Stimulated activated CD8-positive, alpha-beta memory T cell treated with anti-CD3 and anti-CD28 coated beads, Interleukin-2, amount 100 ng/mL, for 48 hours (primary cell): ENCODE measurements around the gene TLE4.
A peak's percentile ranks its signal among the peaks of the same experiment; 100 is the strongest.
"Not testable (repeated sequence)": the region's sequence is repeated elsewhere in the genome, so short reads cannot be mapped to it uniquely, and the experiment has no call there.

ENCODE experiments used
- DNase-seq, 2 donors: peaks; one replicate each; pipeline ENCODE4 v3.0.0-alpha.2; 2020; ENCODE audit warnings: low read depth in 2 of 2

TLE4 gene

DNA sequence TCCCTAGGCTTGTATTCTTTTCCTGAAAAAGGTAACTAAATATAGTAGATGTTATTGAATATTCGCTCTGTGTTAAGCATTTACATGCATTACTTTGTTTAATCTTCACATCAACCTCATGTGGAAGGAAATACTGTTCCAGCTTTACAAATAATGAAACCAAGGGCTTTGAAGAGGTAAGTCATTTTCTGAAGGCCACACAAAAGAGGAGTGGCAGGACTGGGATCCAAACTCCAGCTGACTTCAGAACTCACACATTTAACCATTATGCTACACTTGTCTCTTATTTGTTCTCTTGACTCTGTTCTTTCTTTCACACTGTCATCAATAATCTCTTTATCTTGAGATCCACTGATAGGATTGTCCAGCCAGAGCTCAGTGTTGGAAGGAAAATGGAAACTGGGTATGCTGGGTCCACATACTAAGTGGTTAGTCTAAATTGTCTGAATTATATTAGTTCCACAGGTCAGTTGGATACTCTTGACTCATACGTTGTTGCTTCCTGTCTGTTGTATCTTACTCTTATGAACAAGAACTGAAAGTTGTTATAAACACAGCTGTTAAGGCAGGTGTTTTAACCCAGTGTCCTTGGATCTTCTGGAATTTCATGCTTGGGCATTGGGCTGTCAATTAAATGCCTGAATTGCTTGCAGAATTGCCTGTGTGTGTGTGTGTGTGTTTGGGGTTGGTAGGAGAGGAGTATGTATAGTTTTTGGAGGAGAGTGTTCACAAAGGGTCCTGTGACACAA lies 65.6 kb downstream of the TLE4 start:
- no peak for DNase-seq

DNA sequence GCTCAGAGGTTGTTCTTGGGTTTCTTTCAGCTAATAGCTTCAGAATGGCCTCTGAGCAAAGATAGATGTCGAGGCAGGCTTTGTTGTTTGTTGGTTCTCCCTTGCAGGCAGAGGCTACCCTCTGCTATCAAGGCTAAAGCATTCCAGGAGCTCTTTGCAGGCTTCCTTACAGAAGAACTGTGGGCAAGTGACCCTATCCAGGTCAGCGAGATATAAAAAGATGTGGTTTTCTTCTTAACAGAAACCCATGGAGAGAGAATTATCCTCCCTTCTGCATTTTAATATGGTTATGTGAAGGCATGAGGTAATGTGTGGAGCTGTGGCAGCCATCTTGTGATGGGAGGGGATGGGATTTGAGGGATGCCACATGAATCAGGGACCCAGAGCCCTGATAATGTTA lies 67.0 kb downstream of the TLE4 start:
- no peak for DNase-seq

DNA sequence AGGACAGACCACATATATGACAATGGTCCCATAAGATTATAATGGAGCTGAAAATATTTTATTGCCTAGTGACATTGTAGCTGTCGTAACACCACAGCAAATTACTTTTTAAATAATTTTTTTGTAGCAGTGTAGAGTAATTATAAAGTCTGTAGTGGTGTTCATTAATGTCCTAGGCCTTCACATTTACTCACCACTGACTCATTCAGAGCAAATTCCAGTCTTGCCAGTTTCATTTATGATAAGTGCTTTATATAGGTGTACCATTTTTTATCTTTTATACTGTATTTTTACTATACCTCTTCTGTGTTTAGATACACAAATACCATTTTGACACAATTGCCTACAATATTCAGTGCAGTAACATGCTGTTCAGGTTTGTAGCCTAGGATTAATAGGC lies 67.6 kb downstream of the TLE4 start:
- DNase-seq = no peak

DNA sequence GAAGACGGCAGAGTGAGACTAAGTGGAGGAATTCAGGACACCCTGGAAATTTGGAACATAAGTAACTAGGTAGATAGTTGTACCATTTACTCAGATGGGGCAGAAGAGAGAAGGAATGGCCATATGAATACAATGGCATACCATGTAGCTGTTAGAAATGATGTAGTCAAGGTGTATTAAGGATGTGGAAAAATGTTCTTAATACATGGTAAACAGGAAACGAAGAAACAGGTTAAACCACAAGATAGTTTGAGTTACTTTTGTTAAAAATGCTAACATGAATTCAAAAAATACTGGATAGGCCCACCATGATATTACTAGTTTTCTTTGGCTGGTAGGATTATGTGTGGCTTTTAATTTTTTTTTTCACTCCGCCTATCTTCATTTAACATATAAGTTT lies 68.3 kb downstream of the TLE4 start:
- DNase-seq = not testable (repeated sequence)

DNA sequence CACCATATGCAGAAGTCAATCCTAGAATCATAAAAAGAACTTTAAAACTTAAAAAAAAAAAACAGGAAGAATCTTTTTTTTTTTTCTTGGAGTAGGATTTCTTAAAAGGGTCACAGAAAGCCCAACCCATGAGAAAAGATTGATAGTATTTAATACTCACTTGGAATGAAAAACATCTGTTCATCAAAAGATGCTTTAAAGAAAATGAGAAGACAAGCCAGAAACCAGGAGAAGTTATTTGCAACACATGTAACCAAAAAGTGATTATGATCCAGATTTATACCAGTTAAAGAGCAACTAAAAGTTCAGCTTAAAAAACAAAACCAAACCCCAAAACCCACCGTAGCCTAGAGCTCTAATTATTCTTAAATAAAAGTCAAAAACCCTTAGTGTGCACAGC lies 69.3 kb downstream of the TLE4 start:
- no peak for DNase-seq

DNA sequence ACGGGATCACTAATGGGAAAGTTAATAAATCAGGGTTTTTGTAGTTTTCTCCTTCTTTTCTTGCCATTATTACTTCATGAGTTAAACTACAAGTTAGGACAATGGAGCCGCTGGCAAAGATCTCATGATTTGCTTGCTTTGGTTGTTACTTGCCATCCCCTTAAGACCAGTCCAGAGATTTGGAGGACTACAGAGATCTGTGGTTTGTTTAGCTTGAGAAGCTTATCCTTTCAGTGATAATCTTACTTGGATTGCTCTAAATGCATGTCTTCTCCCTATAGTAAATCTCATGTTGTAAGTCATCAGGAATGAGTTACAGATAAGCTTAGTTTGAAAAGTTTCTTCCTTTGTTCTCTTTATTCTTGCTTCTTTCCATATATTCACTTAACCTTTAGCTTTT lies 70.9 kb downstream of the TLE4 start:
- DNase-seq = no peak

DNA sequence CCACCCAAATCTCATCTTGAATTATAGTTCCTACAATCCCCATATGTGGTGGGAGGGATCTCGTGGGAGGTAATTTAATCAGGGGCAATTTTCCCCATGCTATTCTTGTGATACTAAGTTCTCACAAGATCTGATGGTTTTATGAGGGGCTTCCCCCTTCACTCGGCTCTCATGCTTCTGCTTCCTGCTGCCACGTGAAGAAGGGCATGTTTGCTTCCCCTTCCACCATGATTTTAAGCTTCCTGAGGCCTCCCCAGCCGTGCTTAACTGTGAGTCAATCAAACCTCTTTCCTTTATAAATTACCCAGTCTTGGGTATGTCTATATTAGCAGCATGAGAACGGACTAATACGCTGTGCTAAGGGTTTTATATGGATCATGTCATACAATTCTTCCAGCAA lies 72.3 kb downstream of the TLE4 start:
- DNase-seq = no peak

DNA sequence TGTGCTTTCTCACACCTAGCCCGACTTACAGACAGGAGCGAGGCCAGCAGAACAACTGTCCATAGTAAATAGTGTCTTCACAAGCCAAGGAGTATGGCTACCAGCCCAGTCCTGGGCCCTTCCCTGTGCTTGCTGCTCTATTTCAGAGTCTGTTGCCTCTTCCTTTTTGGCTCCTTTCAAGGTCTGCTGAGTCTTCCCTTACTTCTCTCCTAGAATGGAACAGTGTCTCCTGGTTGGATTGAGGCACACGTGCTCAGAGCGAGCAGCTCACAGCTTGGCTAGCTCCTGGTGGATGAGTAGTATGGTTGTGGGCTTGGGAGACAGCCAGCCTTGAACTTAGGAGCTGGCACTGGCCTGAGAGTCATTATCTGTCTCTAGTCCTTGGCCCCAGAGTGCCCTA lies 72.8 kb downstream of the TLE4 start:
- DNase-seq = no peak

DNA sequence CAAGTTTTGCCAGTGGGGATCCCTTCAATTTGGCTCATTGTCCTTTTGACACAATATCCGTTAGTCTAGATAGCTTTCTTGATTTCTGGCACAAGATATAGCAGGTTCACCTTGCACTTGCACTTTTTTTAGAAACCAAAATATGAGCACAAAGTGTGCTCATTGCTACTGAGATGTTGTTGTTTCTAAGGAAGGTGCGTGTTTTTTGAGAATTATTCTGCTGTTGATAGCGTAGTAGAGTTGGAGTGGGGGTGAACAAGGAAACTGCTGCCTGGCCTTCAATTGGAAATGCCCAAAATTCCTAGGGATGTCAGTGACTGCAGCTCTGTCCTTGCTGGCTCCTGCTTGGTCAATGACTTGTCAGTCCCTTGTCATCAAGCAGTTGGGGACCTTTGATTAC lies 73.3 kb downstream of the TLE4 start:
- DNase-seq = no peak

DNA sequence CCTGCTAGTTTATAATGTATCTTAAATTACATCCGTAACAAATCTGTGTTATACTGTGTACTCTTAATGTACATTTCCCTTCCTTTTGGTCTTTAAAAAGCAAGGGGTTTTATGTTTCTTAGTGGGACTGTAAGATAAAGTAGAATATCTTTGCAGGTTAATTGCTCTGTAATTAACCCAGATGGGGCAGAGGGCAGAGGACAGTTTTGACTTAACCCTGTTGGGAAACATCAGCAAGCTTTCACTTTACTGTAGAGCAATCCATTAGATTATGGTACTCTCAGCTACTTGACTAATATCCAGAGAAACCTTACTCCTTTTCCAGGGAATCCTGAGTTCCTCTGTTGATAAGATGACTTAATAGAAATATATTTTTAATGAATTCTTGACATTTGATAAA lies 74.3 kb downstream of the TLE4 start:
- DNase-seq = no peak

DNA sequence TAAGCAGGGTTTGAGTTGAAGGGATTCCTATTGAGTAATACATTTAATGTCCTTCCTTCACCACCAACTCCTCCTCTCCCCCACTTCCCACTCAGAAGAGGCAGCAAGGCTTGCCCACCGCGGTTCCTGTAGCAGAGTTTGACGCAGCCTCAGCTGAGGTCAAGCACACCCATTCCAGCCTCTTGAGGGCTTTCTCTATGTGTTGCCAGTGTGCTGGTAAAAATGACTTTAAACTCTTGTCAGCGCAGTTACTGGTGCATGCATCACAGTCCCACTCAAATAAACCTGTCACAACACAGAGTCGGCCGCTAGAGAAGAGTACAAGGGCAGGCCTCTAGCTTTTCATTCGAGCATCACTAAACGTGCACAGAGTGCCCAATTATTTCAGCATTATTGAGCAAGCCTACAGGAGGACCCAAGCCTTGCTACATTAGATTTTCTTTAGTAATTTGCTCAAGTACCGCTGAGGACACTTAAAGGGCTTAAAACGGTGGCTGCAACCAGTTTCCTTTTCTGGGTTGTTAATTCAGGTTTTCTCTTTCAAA lies 79.6 kb downstream of the TLE4 start:
- no peak for DNase-seq

DNA sequence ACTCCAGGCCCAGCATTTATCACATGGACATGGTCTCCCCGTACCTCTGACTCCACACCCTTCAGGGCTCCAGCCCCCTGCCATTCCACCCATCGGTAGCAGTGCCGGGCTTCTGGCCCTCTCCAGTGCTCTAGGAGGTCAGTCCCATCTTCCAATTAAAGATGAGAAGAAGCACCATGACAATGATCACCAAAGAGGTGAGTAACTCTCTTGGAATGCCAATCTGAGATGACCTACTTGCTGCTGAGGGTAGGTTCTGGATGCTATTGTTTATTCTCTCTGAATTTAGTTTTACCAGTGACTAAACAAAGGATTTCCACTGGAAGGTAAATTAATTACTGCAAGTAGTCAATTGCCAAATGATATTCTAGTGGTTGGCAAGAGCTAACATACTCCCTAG lies 80.8 kb downstream of the TLE4 start:
- DNase-seq = no peak

DNA sequence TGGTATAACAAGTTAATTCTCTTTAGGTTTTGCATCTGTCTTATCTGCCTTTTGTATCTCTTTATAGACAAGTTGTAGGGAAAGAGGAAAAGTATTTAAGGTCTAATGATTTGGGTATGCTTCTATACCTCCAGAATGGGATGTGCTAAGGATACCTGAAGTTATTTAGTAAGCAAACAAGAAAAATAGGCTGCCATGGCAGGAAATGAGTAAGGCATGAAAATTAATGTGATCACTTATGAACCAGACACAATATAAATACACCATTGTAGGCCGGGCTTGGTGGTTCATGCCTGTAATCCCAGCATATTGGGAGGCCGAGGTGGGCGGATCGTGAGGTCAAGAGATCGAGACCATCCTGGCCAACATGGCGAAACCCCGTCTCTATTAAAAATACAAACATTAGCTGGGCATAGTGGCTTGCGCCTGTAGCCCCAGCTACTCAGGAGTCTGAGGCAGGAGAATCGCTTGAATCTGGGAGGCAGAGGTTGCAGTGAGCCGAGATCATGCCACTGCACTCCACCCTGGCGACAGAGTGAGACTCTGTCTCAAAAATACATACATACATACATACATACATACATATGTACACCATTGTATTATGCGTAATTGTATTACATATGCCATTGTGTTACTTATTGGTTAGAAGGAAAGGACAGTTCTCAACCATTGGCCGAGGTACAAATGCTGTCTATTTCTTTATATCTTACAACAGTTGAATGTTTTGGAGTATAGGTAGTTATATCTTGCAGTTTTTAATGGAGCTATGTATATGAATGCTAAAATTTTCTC lies 83.0 kb downstream of the TLE4 start:
- DNase-seq = not testable (repeated sequence)

DNA sequence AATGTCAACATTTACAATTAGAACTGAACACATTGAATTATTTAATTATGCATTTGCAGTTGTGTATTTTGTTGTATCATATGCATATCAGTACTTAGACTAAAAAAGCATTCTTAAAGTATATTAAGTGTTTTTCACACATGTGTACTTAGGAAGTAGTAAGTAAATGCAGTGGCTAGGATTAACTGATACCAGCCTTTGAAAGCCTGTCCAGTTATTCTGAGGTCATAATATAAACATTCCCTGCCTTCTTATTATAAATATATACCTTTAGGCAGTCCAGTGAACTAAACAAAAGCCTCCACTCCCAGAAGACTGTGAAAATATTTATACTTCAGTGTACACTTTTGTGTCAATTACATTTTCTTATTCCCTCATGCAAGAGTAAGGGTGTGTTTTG lies 83.8 kb downstream of the TLE4 start:
- DNase-seq = no peak

DNA sequence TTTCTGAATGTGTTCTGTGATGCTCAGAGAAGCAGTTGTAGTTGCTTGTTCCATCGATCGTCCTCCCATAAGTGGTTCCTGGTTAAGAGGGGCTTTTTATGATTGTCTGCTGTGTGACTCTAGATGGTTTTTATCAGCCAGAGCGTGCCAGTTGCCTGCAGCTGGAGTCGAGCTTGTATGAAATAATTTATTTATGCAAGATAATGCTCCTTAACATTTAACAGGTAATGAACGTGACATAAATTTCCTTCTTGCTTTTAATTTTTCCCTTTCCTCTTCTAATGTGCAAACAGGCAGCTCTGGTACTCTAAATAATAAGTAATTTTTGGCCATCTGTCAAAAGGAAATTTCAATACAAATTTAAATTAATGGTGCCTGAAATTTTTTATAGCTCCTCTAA lies 84.4 kb downstream of the TLE4 start:
- DNase-seq = no peak

DNA sequence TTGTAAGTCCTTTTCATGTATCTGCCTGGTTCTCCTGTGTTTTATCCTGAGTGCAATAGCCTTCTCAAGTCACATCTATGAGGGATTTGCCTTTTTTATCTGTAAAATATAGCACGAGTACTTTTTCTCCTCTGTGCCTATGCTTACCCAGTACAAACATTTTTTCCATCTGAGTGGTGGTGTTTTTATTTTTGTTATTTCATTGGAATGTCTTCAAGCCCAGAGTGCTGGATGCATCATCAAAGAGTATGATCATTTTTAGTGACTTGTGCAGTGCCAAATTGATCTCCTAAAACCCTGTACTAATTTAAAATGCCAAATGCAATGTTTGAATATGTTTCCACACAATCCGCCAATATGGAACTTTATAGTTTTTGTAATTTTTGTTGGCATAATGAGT lies 86.1 kb downstream of the TLE4 start:
- DNase-seq = no peak

DNA sequence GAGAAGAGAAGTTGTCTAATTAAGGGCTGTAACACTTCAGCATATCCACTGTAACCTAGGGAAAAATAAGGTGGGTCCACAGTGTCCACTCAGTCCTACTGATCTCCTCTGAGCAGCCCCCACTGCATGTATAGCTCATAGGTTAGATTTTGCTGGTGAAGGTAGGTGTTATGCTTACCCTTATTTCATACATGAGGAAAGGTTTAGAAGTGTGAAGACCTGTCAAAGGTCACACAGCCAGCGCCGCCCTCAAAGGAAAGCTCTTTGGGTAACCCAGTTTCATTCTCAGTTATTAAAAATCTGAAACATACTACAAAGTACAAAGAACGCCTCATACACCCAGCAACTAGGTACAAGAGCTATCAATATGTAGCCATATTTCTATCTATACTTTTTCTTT lies 87.2 kb downstream of the TLE4 start:
- peak in 1 of 2 donors; percentile 0 for DNase-seq

DNA sequence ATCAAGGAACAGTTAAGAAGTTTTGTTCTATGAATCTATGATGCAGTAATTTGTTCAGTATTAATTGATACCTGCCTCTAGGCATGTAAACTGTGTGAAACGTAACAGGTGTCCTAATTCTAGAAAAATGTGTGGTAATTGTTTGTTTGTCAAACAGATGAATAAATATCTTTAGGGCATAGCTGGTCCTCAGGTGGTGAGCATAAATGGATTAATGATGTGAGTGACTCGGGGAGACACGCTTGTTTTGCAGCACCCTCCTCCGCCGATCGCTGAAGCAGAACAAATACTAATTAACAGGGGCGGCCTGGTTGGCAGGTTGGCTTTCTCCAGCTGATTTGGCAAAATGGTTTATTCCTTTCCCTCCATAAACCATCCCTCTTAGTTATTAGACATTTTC lies 88.8 kb downstream of the TLE4 start:
- no peak for DNase-seq

DNA sequence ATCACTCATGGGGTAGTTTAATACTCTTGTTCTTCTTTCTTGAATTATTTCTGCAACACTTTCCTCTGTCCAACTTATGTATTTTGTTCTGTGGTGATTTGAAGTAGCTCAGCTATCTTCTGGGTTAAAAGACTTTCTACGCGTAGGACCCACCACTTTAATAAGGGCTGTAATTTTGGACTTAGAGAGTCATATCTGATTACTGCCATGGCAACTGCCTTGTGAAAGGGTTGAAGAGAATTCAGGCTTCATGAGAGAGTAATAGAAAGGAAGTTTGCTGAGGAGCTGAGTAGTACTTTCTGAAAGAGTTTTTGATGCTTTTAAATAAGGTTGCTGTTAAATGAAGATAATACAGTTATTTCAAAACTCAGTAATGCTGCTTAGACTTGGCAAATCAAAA lies 89.5 kb downstream of the TLE4 start:
- no peak for DNase-seq

DNA sequence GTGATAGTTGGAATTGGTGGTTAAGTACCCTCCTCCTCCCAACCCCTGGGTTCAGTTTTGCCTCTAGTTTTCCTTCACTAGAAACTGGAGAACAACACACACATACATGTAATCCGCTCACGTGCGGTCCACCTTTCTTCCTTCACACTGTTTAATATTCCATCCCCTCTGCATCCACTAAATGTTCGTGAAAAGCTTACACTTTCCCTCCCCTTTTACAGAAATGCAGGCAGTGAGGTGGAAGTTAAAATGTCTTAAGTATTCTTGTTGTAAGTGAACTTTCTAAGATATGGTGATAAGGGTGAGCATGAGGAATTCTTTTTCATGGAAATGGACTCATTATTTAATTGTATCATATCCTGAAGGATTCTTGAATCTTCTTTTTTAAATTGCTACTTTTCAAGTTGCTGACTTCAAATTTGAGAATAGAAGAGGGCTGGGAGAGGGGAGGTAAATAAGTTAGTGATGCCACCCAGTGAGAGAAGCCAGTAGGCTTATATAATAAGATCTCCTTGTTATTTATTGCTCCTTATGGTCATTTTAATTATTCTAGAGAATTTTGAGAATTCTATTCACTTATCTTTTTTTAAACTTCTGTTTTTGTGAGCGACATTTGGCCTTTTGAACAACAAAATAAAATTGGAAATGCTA lies 90.2 kb downstream of the TLE4 start:
- no peak for DNase-seq

DNA sequence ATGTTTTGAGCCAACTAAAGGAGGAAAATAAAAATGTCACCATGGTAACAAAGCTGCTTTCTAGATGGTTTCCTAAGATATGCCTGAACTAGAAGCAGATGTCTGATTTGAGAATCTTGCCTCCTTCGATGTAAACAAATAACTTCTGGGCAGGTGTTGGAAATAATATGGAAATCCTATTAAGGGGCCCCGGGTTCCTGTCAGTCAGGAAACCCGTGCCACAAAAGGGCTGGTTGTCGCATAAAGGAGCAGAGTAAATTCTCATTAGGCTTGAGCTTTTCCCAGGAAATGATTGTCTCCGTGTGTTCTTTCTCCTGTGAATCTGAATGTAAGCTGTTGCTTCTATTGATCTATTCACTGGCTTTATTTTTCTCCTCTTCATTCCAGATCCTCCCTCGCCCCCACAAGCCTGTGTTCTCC lies 90.8 kb downstream of the TLE4 start:
- DNase-seq = no peak

DNA sequence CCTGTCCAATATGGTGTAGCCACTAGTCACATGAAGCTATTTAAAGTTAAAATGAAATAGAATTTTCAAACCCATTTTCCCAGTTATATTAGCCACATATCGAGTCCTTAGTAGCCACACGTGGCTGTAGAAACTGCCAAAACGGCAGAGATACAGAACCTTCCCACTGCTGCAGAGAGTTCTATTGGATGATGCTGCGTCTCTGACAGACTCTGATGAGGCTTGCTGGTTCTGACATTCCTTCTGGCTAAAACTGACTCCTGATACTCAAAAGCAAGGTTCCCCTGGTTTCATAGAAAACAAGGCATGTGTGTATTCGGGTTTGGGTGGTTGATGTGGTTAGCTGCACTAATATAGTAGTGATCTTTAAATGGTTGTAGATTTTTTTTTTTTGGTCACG lies 91.5 kb downstream of the TLE4 start:
- DNase-seq = no peak

DNA sequence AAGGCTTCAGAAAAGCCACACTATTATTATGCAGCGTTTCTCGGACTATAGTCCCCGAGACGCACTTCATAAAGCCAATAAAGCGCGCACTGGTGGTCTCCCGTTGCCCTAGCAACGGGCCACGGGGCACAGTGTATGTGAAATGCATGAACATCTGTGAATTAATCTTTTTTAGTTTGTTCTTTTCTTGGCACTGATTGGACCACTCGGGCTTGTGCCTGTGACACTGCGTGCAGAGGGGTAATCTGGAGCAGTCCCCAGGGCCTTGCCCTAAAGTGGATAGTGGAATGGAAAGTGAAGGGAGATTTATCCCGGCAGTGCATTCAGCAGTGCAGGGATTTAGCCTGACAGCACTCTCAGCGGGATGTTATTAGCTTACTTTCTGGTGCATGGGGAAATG lies 92.1 kb downstream of the TLE4 start:
- no peak for DNase-seq
